ENCODE measurements around the gene B3GAT1. TPM values are rescaled to one million over a fixed set of nuclear protein-coding genes. Genes with fewer than 3 reads are reported as not detected.

The B3GAT1 gene
- total RNA-seq, 4 donors from 2014 or later, result 0.13 to 0.66 (median 0.35) TPM

GRCh38 chr11:134429106-134429505, 17.1 kb upstream of the B3GAT1 start:
- intact Hi-C loops (cut with DNase I), result no loop called here
- H3K4me1 ChIP-seq, result no peaks in the 10 kb centered on the region
- no peak overlapping the region for H3K4me3 ChIP-seq
- H3K27me3 ChIP-seq, result peaks cover 0 to 49% (median 2%) of the 10 kb centered on the region in 4 donors
- no peaks in the 10 kb centered on the region for H3K9me3 ChIP-seq
- no peak for TF ChIP-seq CTCF (IDR thresholded peaks at IDR 0.05)
- no peak for TF ChIP-seq EP300 (IDR thresholded peaks at IDR 0.05)
- TF ChIP-seq POLR2AphosphoS5 (IDR thresholded peaks at IDR 0.05), result no peak
- DNase-seq (ENCODE audit: extremely low spot score), result no peak
- WGBS, result 68% methylated on average over 10 of the region's 10 CpGs
- H3K36me3 ChIP-seq, result no peaks in the 10 kb centered on the region
- no peak overlapping the region for H3K27ac ChIP-seq (replicated peaks in 1 of 4)

GRCh38 chr11:134425816-134426536, 13.9 kb upstream of the B3GAT1 start:
- intact Hi-C loops (cut with DNase I), result no loop called here
- WGBS, result 72% methylated on average over 16 of the region's 16 CpGs
- no peak overlapping the region for H3K4me3 ChIP-seq

GRCh38 chr11:134425413-134425812, 13.4 kb upstream of the B3GAT1 start:
- Histone ChIP-seq H3K27me3 (peaks cover 0 to 30% (median 2%) of the 10 kb centered on the region in 4 donors), H3K4me1 (no peaks in the 10 kb centered on the region), H3K36me3 (no peaks in the 10 kb centered on the region), H3K4me3 (no peak overlapping the region), H3K27ac (replicated peaks in 1 of 4) (no peak overlapping the region), H3K9me3 (no peaks in the 10 kb centered on the region)
- intact Hi-C loops (cut with DNase I), result no loop called here
- no peak for TF ChIP-seq EP300 (IDR thresholded peaks at IDR 0.05)
- no peak for DNase-seq (ENCODE audit: extremely low spot score)
- WGBS, result 62% methylated on average over 2 of the region's 2 CpGs

More at GRCh38 chr11:134425816-134426536, 13.9 kb upstream of the B3GAT1 start:
- H3K27ac ChIP-seq (replicated peaks in 1 of 4), result no peak overlapping the region
- no peak for TF ChIP-seq POLR2A (IDR thresholded peaks at IDR 0.05; ENCODE audit: low read depth)
- TF ChIP-seq POLR2AphosphoS5 (IDR thresholded peaks at IDR 0.05), result no peak
- no peak for TF ChIP-seq EP300 (IDR thresholded peaks at IDR 0.05)
- no peak for TF ChIP-seq CTCF (IDR thresholded peaks at IDR 0.05)
- peaks cover 0 to 36% (median 2%) of the 10 kb centered on the region in 4 donors for H3K27me3 ChIP-seq
- H3K4me1 ChIP-seq, result no peaks in the 10 kb centered on the region
- DNase-seq (ENCODE audit: extremely low spot score), result no peak
- no peaks in the 10 kb centered on the region for H3K9me3 ChIP-seq
- H3K36me3 ChIP-seq, result no peaks in the 10 kb centered on the region

GRCh38 chr11:134423106-134423505, 11.1 kb upstream of the B3GAT1 start:
- DNase-seq (ENCODE audit: extremely low spot score), result no peak
- TF ChIP-seq POLR2AphosphoS5 (IDR thresholded peaks at IDR 0.05) (no peak), POLR2A (IDR thresholded peaks at IDR 0.05; ENCODE audit: low read depth) (no peak), CTCF (IDR thresholded peaks at IDR 0.05) (no peak), EP300 (IDR thresholded peaks at IDR 0.05) (no peak)
- Histone ChIP-seq H3K36me3 (no peaks in the 10 kb centered on the region), H3K4me3 (no peak overlapping the region), H3K27ac (replicated peaks in 1 of 4) (no peak overlapping the region), H3K9me3 (no peaks in the 10 kb centered on the region), H3K4me1 (no peaks in the 10 kb centered on the region), H3K27me3 (peaks cover 0 to 18% (median 0%) of the 10 kb centered on the region in 4 donors)
- intact Hi-C loops (cut with DNase I), result no loop called here
- 80% methylated on average over 10 of the region's 10 CpGs for WGBS

GRCh38 chr11:134417871-134418840, 6.1 kb upstream of the B3GAT1 start:
- peaks cover 0 to 10% (median 2%) of the 10 kb centered on the region in 4 donors for H3K4me1 ChIP-seq
- peaks cover 0 to 58% (median under 1%) of the 10 kb centered on the region in 4 donors for H3K27me3 ChIP-seq
- TF ChIP-seq POLR2AphosphoS5 (IDR thresholded peaks at IDR 0.05) (no peak), EP300 (IDR thresholded peaks at IDR 0.05) (no peak), CTCF (IDR thresholded peaks at IDR 0.05) (no peak), POLR2A (IDR thresholded peaks at IDR 0.05; ENCODE audit: low read depth) (no peak)
- DNase-seq (ENCODE audit: extremely low spot score), result no peak
- H3K36me3 ChIP-seq, result no peaks in the 10 kb centered on the region
- H3K27ac ChIP-seq (replicated peaks in 1 of 4), result no peak overlapping the region
- 52% methylated on average over 12 of the region's 14 CpGs for WGBS
- no peaks in the 10 kb centered on the region for H3K9me3 ChIP-seq
- no peak overlapping the region for H3K4me3 ChIP-seq
- intact Hi-C loops (cut with DNase I), result no loop called here
